ENCODE measurements around the gene KCP. TPM values are rescaled to one million over a fixed set of nuclear protein-coding genes. Genes with fewer than 3 reads are reported as not detected.
A peak's percentile ranks its signal among the peaks of the same experiment; 100 is the strongest.

KCP gene
- total RNA-seq, 1 donor from 2014 or later, result 4.3 TPM

DNA sequence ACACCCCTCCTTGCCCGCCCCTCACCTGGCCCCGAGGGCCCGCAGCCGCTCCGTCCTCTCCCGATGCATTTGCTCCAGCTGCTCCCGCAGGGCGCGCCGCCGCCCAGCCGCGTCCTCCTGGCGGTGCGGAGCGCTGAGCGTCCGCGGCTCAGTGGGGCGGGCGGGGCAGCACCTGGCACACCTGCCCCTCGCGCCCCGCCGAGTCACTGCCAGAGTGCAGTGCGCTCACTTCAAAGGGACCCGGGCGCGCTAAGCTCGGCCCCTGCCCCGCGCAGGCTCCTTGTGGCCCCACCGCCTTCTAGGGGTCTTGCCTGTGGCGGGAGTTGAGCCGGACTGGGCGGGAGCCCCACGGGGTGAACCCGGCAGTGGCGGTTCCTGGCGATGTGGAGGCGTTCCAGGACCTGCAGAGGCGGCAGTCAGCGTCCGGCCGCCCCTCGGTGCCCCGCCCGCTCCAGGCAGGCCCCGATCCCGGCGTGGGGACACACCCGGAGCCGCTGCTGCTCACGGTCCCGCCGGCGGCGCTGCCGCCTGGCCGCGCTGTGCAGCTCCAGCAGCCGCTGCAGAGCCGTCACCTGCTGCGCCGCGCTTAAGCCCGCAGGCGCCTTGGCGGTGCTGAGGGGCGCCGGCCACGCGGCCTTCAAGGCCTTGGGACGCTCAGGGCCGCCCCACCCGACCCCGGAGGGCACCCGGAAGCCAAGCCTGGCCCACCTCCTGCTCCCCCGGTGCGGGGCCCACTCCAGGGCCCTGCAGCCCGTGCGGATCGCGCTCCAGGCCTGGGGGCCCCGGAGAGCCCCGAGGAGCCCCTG lies 41.2 kb downstream of the KCP start:
- Mint-ChIP-seq H3K4me3 (ENCODE audit: unreplicated experiment) (no peak overlapping the region), H3K4me1 (ENCODE audit: unreplicated experiment) (peaks cover 7% of the 10 kb centered on the region)
- peak; percentile 37 for DNase-seq (ENCODE audit: low spot score)

DNA sequence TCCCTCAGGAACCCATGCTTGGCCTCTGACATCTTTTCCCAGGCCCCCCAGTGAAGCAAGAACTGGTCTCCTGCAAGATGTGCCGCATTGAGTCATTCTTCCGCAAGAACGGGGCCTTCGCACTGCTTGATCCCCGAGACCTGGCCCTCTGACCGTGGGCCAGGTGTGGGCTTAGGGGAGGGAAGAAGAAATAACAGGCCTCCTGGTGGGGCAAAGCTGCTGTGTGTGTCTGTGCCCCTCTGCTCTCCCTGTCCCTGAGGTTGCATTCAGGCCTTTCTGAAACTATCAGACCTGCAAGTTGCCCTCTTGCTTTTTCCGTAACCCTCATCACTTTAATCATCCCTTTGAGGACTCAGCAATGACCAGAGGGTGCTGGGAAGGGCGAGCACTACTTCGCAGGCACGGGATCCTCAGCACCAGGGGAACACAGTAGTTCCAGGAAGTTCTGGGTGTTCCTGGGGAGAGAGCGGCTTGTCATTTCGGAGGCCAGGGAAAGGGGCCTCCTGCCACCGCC lies 41.8 kb downstream of the KCP start:
- no peak for DNase-seq (ENCODE audit: low spot score)
- H3K36me3 Mint-ChIP-seq (ENCODE audit: low read depth, unreplicated experiment), result peaks cover 14% of the 10 kb centered on the region
- no peaks in the 10 kb centered on the region for H3K9me3 Mint-ChIP-seq (ENCODE audit: unreplicated experiment)
- H3K4me3 Mint-ChIP-seq (ENCODE audit: unreplicated experiment), result no peak overlapping the region
- H3K4me1 Mint-ChIP-seq (ENCODE audit: unreplicated experiment), result peaks cover 9% of the 10 kb centered on the region
- no peak overlapping the region for H3K27ac Mint-ChIP-seq (ENCODE audit: unreplicated experiment)
- TF ChIP-seq, protein P1, sequence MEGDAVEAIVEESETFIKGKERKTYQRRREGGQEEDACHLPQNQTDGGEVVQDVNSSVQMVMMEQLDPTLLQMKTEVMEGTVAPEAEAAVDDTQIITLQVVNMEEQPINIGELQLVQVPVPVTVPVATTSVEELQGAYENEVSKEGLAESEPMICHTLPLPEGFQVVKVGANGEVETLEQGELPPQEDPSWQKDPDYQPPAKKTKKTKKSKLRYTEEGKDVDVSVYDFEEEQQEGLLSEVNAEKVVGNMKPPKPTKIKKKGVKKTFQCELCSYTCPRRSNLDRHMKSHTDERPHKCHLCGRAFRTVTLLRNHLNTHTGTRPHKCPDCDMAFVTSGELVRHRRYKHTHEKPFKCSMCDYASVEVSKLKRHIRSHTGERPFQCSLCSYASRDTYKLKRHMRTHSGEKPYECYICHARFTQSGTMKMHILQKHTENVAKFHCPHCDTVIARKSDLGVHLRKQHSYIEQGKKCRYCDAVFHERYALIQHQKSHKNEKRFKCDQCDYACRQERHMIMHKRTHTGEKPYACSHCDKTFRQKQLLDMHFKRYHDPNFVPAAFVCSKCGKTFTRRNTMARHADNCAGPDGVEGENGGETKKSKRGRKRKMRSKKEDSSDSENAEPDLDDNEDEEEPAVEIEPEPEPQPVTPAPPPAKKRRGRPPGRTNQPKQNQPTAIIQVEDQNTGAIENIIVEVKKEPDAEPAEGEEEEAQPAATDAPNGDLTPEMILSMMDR (IDR thresholded peaks at IDR 0.05; ENCODE audit: unreplicated experiment), result no peak
- H3K27me3 Mint-ChIP-seq (ENCODE audit: unreplicated experiment), result peaks cover 30% of the 10 kb centered on the region

More for the DNA sequence above, 41.2 kb downstream of the KCP start:
- no peak overlapping the region for H3K27ac Mint-ChIP-seq (ENCODE audit: unreplicated experiment)
- H3K9me3 Mint-ChIP-seq (ENCODE audit: unreplicated experiment), result no peaks in the 10 kb centered on the region
- TF ChIP-seq, protein P1 (IDR thresholded peaks at IDR 0.05; ENCODE audit: unreplicated experiment), result no peak
- H3K36me3 Mint-ChIP-seq (ENCODE audit: low read depth, unreplicated experiment), result peaks cover 14% of the 10 kb centered on the region
- peaks cover 27% of the 10 kb centered on the region for H3K27me3 Mint-ChIP-seq (ENCODE audit: unreplicated experiment)

DNA sequence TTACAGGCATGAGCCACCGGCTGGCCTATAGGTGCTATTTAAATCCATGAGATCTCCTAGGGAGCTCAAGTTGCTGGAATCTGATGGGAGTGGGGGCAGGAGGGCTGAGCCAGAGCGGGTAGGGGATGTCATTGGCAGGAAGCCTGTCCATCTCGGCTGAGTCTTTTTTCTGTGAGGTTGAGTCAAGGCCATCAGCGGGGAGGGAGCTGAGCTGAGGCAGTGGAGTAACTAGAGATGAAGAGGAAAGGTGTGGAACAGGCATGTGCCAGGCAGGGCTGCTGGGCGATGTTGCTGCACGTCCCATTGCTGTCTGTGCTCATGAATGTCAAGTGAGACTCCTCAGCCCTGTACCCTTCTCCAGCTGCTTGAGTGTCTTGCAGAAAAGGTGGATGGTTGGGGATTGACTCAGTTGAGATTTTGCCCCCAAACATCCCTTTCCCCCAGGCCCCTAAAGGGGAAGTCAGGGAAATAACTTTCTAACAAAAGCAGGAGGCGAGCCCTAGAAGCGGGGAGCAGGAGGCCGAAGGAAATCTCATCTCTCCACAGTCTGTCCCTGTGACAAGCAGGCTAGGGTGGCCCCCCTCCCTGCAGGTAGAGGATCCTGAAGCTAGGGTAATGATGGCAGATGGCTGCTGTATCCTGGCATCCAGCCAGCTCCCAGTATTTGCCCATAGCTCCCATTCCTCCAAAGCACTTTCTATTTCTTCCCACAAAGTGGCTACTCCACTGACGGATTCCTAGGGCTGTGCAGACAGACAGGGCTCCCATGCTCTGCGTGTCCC lies 42.5 kb downstream of the KCP start:
- DNase-seq (ENCODE audit: low spot score), result no peak
- no peak overlapping the region for H3K27ac Mint-ChIP-seq (ENCODE audit: unreplicated experiment)
- peaks cover 14% of the 10 kb centered on the region for H3K36me3 Mint-ChIP-seq (ENCODE audit: low read depth, unreplicated experiment)
- H3K27me3 Mint-ChIP-seq (ENCODE audit: unreplicated experiment), result peaks cover 31% of the 10 kb centered on the region
- peak overlapping the region; percentile 73 for H3K4me3 Mint-ChIP-seq (ENCODE audit: unreplicated experiment)
- TF ChIP-seq, protein P1 (IDR thresholded peaks at IDR 0.05; ENCODE audit: unreplicated experiment), result no peak
- peaks cover 11% of the 10 kb centered on the region for H3K4me1 Mint-ChIP-seq (ENCODE audit: unreplicated experiment)
- no peaks in the 10 kb centered on the region for H3K9me3 Mint-ChIP-seq (ENCODE audit: unreplicated experiment)

DNA sequence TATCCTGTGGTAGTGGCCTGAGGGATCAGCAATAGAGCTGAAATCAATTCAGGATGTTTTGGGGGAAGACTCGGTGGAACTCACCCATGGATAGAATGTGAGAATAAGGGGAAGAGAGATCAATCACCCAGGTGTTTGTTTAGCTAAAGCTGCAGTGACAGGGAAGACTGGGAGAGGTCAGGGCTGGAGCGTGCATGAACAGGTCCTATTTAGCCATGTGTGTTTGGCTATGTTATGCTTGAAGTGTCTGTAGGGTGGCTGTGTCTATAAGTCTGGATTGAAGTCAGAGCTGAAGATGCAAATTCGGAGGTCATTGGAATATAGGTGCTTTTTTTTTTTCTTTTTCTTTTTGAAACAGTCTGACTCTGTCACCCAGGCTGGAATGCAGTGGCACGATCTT lies 43.3 kb downstream of the KCP start:
- peaks cover 13% of the 10 kb centered on the region for H3K4me1 Mint-ChIP-seq (ENCODE audit: unreplicated experiment)
- no peak overlapping the region for H3K27ac Mint-ChIP-seq (ENCODE audit: unreplicated experiment)
- H3K36me3 Mint-ChIP-seq (ENCODE audit: low read depth, unreplicated experiment), result peaks cover 14% of the 10 kb centered on the region
- no peak overlapping the region for H3K4me3 Mint-ChIP-seq (ENCODE audit: unreplicated experiment)
- no peaks in the 10 kb centered on the region for H3K9me3 Mint-ChIP-seq (ENCODE audit: unreplicated experiment)
- H3K27me3 Mint-ChIP-seq (ENCODE audit: unreplicated experiment), result peaks cover 33% of the 10 kb centered on the region
- TF ChIP-seq, protein P1 (IDR thresholded peaks at IDR 0.05; ENCODE audit: unreplicated experiment), result no peak
- DNase-seq (ENCODE audit: low spot score), result no peak

All from endothelial cell (in vitro differentiated cells).